Activated naive CD8-positive, alpha-beta T cell treated with anti-CD3 and anti-CD28 coated beads, Interleukin-2, amount 10 ng/mL, durations not matched to agents 7 days and 5 days (primary cell): ENCODE measurements around the gene MAGIX. TPM values are rescaled to one million over a fixed set of nuclear protein-coding genes. Genes with fewer than 3 reads are reported as not detected.

Experiments used
- ATAC-seq: fragments of 150-1000 bp; cut with Tn5 transposase; one replicate; pipeline ENCODE4 v1.10.0; 2021; ENCODE audit warnings: low read depth, moderate library complexity
- POLR2A ChIA-PET: fragments of 350-600 bp; sonication (Branson Sonifier 250); formaldehyde crosslinking; loops from one replicate; lab custom pipeline; 2021; ENCODE audit warnings: antibody characterized with exemption; lab: Charles Lee
- DNase-seq: peaks from one replicate; pipeline ENCODE4 v3.0.0; 2021
- H3K27ac Mint-ChIP-seq: one replicate; pipeline ENCODE4 v1.8.0; 2022; ENCODE audit warnings: mild to moderate bottlenecking, mixed read lengths
- H3K27me3 Mint-ChIP-seq: one replicate; pipeline ENCODE4 v1.8.0; 2022; ENCODE audit warnings: mild to moderate bottlenecking, moderate library complexity, mixed read lengths
- H3K36me3 Mint-ChIP-seq: one replicate; pipeline ENCODE4 v1.8.0; 2021; ENCODE audit warnings: mild to moderate bottlenecking, mixed read lengths
- H3K4me1 Mint-ChIP-seq: one replicate; pipeline ENCODE4 v1.8.0; 2021; ENCODE audit warnings: mixed read lengths
- H3K4me3 Mint-ChIP-seq: one replicate; pipeline ENCODE4 v1.8.0; 2022; ENCODE audit warnings: mild to moderate bottlenecking, moderate library complexity, mixed read lengths
- H3K9me3 Mint-ChIP-seq: one replicate; pipeline ENCODE4 v1.8.0; 2021; ENCODE audit warnings: mixed read lengths
- total RNA-seq, 2 experiments: library from RNA; stranded (reverse); gene quantifications; one replicate each; pipeline ENCODE4 v1.2.3, GENCODE V29; 2021

Gene MAGIX
- total RNA-seq, 2 experiments from 2014 or later: 0.91 to 1.1 TPM

- Mint-ChIP-seq H3K36me3 (no peaks in the 10 kb centered on the region), H3K4me3 (peak overlapping the region; percentile 95), H3K4me1 (peaks cover 30% of the 10 kb centered on the region), H3K27ac (peak overlapping the region; percentile 96), H3K9me3 (no peaks in the 10 kb centered on the region), H3K27me3 (no peaks in the 10 kb centered on the region)
- peak; percentile 92 for ATAC-seq
- POLR2A ChIA-PET: interaction anchor here (0.7 to 1.7 kb wide), 6 partner anchors 20 to 114 kb away, joined by 3 to 15 read pairs (median 4); partner anchors contain the start of gene PLP2
- DNase-seq: peak; percentile 73
Measured at GRCh38 chrX:49190821-49191573, 28.4 kb downstream of the MAGIX start.

DNA sequence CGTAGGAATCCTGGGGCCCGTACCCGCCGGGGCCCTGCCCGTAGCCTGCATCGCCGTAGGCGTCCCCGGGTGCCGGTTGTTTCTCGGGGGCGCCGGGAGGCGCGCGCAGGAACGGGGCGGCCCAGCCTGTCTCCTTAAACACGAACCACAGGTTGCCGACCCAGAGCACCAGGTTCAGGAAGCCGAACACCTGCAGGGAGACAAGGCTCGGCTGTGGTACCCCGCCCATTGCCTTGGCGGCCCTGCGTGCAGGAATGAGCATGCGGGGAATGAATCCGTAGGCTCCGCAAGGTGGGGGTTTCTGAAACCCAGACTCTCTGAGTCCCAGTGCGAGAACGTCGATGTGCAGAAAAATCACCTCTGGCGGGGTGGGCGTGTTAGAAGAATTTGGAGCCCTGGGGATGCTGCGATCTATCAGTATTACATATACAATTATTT is 29.0 kb downstream of the MAGIX start:
- DNase-seq (no peak), ATAC-seq (peak; percentile 19)
- Mint-ChIP-seq H3K27ac (peak overlapping the region; percentile 96), H3K27me3 (no peaks in the 10 kb centered on the region), H3K4me1 (peaks cover 30% of the 10 kb centered on the region), H3K36me3 (no peaks in the 10 kb centered on the region), H3K9me3 (no peaks in the 10 kb centered on the region), H3K4me3 (peak overlapping the region; percentile 95)
- POLR2A ChIA-PET: interaction anchor here (0.9 to 1.7 kb wide), 5 partner anchors 20 to 78 kb away, joined by 3 to 15 read pairs (median 4); partner anchors contain the start of gene PLP2

- POLR2A ChIA-PET: interaction anchor here (1.0 to 2.0 kb wide), 4 partner anchors 25 to 98 kb away, joined by 3 to 12 read pairs (median 6); partner anchors contain the start of gene PPP1R3F
- H3K9me3 Mint-ChIP-seq: no peaks in the 10 kb centered on the region
- H3K4me3 Mint-ChIP-seq: peak overlapping the region; percentile 60
Measured at GRCh38 chrX:49192722-49193328, 30.3 kb downstream of the MAGIX start.

GRCh38 chrX:49193542-49193964 is 31.0 kb downstream of the MAGIX start:
- no peak for ATAC-seq
- H3K9me3 Mint-ChIP-seq: no peaks in the 10 kb centered on the region

More at GRCh38 chrX:49192722-49193328, 30.3 kb downstream of the MAGIX start:
- peaks cover 30% of the 10 kb centered on the region for H3K4me1 Mint-ChIP-seq
- H3K27me3 Mint-ChIP-seq: no peaks in the 10 kb centered on the region
- no peak for ATAC-seq
- peak overlapping the region; percentile 78 for H3K27ac Mint-ChIP-seq
- no peak for DNase-seq
- H3K36me3 Mint-ChIP-seq: no peaks in the 10 kb centered on the region

DNA sequence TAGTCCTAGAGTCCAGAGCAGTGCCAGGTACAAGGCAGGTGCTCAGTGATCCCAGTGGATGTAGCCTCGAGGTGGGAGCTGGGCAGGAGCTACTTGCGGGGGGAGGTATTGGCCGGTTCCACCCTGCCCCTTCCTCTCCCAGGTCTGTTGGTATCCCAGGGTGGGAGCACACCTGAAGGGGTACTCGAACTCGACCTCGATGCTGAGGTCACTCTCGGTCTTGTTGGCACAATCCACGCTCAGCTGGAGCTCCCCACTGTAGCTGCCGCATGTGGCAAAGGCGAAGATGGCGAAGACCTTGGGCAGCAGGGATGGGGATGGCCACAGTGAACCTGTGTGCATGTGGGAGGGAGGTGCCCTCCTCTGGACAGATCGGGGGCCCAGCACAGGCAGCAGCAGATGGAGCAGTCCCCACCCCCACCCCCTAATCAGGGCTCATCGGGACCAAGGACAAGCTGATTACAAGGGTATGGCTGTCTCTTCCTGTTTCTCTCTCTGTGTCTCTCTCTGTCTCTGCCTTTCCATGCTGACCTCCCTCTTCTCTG is 35.1 kb downstream of the MAGIX start:
- Mint-ChIP-seq H3K4me3 (no peak overlapping the region), H3K27me3 (no peaks in the 10 kb centered on the region), H3K36me3 (no peaks in the 10 kb centered on the region), H3K9me3 (no peaks in the 10 kb centered on the region), H3K4me1 (peaks cover 22% of the 10 kb centered on the region), H3K27ac (no peak overlapping the region)
- no peak for DNase-seq
- POLR2A ChIA-PET: no interaction called here
- no peak for ATAC-seq

More at GRCh38 chrX:49193542-49193964, 31.0 kb downstream of the MAGIX start:
- no peak for DNase-seq
- peak overlapping the region; percentile 78 for H3K27ac Mint-ChIP-seq
- POLR2A ChIA-PET: interaction anchor here (1.0 to 2.0 kb wide), 4 partner anchors 26 to 98 kb away, joined by 3 to 12 read pairs (median 6); partner anchors contain the start of gene PPP1R3F
- no peaks in the 10 kb centered on the region for H3K36me3 Mint-ChIP-seq
- H3K4me3 Mint-ChIP-seq: peak overlapping the region; percentile 3
- H3K27me3 Mint-ChIP-seq: no peaks in the 10 kb centered on the region
- peaks cover 33% of the 10 kb centered on the region for H3K4me1 Mint-ChIP-seq

DNA sequence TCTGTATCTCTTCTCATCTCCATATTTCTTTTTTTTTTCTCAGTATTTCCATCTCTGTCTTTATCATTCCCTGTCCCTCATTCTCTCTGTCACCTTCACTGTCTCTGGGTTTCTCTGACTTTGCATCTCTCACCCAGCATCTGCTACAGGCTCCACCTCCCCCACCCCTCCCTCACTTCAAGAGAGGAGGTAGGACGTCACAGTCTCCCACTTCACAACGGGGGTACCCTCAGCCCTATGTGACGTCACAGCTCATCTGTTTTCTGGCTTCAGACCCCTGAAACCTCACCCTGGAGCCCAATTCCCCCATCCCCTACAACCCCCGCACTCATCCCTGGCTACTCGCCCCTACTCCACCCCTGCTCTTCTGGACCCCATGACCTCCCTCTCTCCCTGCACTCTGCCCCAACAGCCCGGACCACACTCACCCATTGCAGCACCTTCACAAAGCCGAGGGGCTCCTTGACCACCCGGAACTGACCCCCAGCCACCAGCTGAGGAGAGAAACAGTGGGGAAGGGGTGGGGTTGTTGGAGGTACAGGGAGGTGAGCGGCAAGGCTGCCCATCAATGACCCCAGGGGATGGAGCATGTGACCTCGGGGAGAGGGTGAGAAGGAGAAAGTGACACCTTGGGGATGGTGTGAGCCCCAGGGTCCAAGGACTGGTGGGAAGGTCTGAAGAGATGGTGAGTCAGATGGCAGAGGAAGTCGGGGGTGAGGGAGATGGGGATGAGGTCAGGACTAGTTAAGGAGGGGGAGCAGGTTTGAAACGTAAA is 36.2 kb downstream of the MAGIX start:
- DNase-seq (no peak), ATAC-seq (no peak)
- peaks cover 13% of the 10 kb centered on the region for H3K4me1 Mint-ChIP-seq
- no peaks in the 10 kb centered on the region for H3K27me3 Mint-ChIP-seq
- POLR2A ChIA-PET: no interaction called here
- H3K36me3 Mint-ChIP-seq: no peaks in the 10 kb centered on the region
- peak overlapping the region; percentile 65 for H3K4me3 Mint-ChIP-seq
- H3K27ac Mint-ChIP-seq: peak overlapping the region; percentile 60
- no peaks in the 10 kb centered on the region for H3K9me3 Mint-ChIP-seq

DNA sequence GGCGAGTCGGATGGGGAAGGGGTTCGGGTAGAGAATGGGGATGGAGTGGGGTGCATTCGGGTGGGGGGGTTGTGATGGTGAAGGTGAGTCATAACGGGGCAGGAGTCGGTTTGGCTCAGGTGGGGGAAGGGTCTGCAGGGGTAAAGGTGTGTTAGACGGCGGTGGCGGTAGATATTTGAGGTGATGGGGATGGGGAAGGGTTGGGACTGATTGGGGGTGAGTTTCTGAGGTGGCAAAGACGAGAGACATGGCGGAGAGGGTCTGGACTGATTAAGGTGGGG is 36.7 kb downstream of the MAGIX start:
- no peaks in the 10 kb centered on the region for H3K9me3 Mint-ChIP-seq
- no peaks in the 10 kb centered on the region for H3K36me3 Mint-ChIP-seq
- POLR2A ChIA-PET: no interaction called here
- peak overlapping the region; percentile 65 for H3K4me3 Mint-ChIP-seq
- no peak overlapping the region for H3K27ac Mint-ChIP-seq
- ATAC-seq (no peak), DNase-seq (no peak)
- H3K4me1 Mint-ChIP-seq: peaks cover 10% of the 10 kb centered on the region
- H3K27me3 Mint-ChIP-seq: no peaks in the 10 kb centered on the region

GRCh38 chrX:49199906-49200771 is 37.6 kb downstream of the MAGIX start, which contains the start of gene SYP:
Gene SYP, minus strand, starts transcription at chrX:49200193. Its CDS starts 7 bp downstream, at chrX:49200186.
- POLR2A ChIA-PET: interaction anchor here (0.8 to 1.4 kb wide), 2 partner anchors 31 to 36 kb away, joined by 4 read pairs; no protein-coding TSS in a partner anchor

DNA sequence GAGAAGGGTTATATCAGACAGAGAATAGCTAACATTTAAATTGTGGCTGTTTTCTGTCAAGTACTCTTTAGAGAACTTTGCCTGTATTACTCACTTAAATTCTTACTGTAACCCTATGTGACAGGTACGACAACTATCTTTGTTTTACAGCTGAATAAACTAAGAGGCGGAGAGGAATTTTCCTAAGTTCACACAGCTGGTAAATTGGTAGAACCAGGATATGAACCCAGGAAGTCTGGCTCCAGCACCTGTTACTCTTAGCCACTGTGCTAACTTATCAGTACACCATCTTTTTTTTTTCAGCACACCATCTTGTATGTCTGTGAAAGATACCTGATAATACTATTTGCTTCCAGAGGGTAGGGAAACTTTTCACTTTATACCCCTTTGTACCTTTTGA is 39.5 kb downstream of the MAGIX start:
- POLR2A ChIA-PET: no interaction called here
- no peak overlapping the region for H3K4me3 Mint-ChIP-seq
- peaks cover 8% of the 10 kb centered on the region for H3K4me1 Mint-ChIP-seq
- no peak overlapping the region for H3K27ac Mint-ChIP-seq
- DNase-seq (no peak), ATAC-seq (no peak)
- H3K27me3 Mint-ChIP-seq: no peaks in the 10 kb centered on the region
- H3K36me3 Mint-ChIP-seq: no peaks in the 10 kb centered on the region
- no peaks in the 10 kb centered on the region for H3K9me3 Mint-ChIP-seq

More at GRCh38 chrX:49199906-49200771, 37.6 kb downstream of the MAGIX start, which contains the start of gene SYP:
- ATAC-seq (peak; percentile 99), DNase-seq (peak; percentile 91)
- Mint-ChIP-seq H3K9me3 (no peaks in the 10 kb centered on the region), H3K27me3 (no peaks in the 10 kb centered on the region), H3K4me1 (peaks cover 10% of the 10 kb centered on the region), H3K36me3 (no peaks in the 10 kb centered on the region), H3K27ac (peak within 1 kb of the TSS; percentile 60), H3K4me3 (peak within 1 kb of the TSS; percentile 65)

DNA sequence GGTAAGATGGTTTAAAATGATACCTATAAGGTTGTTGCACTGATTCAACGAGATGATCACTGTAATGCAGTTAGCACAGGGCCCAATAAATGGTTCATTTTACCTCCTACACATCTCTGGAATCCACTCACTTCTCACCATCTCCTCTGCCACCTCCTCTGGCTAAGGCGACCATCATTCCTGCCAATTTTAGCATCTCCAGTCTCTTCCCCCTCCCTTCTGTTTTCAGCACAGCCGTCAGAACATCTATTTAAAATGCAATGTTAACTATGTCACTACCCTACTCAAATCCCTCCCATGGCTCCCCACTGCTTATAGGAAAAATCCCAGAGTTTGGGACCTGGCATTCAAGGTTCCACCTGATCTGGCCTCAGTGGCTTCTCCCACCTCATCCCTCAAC is 41.0 kb downstream of the MAGIX start:
- Mint-ChIP-seq H3K27me3 (no peaks in the 10 kb centered on the region), H3K9me3 (no peaks in the 10 kb centered on the region), H3K36me3 (no peaks in the 10 kb centered on the region), H3K27ac (no peak overlapping the region), H3K4me1 (peaks cover 3% of the 10 kb centered on the region), H3K4me3 (no peak overlapping the region)
- POLR2A ChIA-PET: no interaction called here
- no peak for ATAC-seq
- DNase-seq: no peak

DNA sequence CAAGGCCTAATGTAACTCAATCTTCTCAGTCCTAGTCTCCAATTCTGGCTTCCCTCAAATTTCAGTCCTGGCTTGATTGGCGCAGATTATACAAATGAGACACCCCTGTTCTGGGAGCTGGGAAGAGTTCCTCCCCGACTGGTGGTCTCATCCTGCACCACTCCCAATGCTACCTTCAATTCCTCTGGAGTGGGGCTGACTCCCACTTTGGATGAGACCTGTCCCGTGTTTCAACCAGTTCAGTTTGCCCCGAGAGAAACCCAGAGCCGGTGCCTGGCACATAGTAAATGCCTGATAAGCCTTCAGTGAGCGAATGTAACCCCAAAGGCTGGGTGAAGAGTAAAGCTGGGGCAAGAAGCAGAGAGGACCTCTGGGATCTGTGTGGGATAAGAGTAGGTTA is 41.5 kb downstream of the MAGIX start:
- POLR2A ChIA-PET: no interaction called here
- H3K36me3 Mint-ChIP-seq: no peaks in the 10 kb centered on the region

GRCh38 chrX:49204709-49205108 is 42.2 kb downstream of the MAGIX start:
- ATAC-seq (no peak), DNase-seq (no peak)
- POLR2A ChIA-PET: no interaction called here
- Mint-ChIP-seq H3K4me1 (peaks cover 5% of the 10 kb centered on the region), H3K4me3 (no peak overlapping the region), H3K27me3 (no peaks in the 10 kb centered on the region), H3K27ac (no peak overlapping the region), H3K9me3 (no peaks in the 10 kb centered on the region), H3K36me3 (no peaks in the 10 kb centered on the region)

More for the DNA sequence above, 41.5 kb downstream of the MAGIX start:
- H3K4me1 Mint-ChIP-seq: peaks cover 1% of the 10 kb centered on the region
- ATAC-seq (no peak), DNase-seq (no peak)
- no peaks in the 10 kb centered on the region for H3K27me3 Mint-ChIP-seq
- no peak overlapping the region for H3K4me3 Mint-ChIP-seq
- H3K9me3 Mint-ChIP-seq: no peaks in the 10 kb centered on the region
- H3K27ac Mint-ChIP-seq: no peak overlapping the region
